ENCODE measurements around the gene ITPRID1. TPM values are rescaled to one million over a fixed set of nuclear protein-coding genes. Genes with fewer than 3 reads are reported as not detected.

The ITPRID1 gene
- not detected in 2 replicates for total RNA-seq (2016; rRNA removed; fragmentation: Illumina TruSeq; extraction: Trizol)
- total RNA-seq (2016; cell fraction: cytosol; rRNA removed; fragmentation: Illumina TruSeq; extraction: Trizol; ENCODE audit: low read depth): not detected in 2 replicates
- total RNA-seq (2016; cell fraction: insoluble cytoplasmic fraction; rRNA removed; fragmentation: Illumina TruSeq; extraction: Trizol): not detected in 2 replicates
- total RNA-seq (2016; cell fraction: membrane; rRNA removed; fragmentation: Illumina TruSeq; extraction: Trizol): not detected in 2 replicates
- not detected in 2 replicates for total RNA-seq (2016; cell fraction: nucleus; rRNA removed; fragmentation: Illumina TruSeq; extraction: Trizol)
- not detected in 2 replicates for polyA plus RNA-seq (2011; rRNA removed)
- not detected in 2 replicates for polyA plus RNA-seq (2011; cell fraction: cytosol; rRNA removed)
- not detected in 2 replicates for polyA plus RNA-seq (2011; cell fraction: nucleus; rRNA removed)
- not detected in 2 replicates for polyA plus RNA-seq (2012)
- not detected in 2 replicates for polyA plus RNA-seq (2016; cell fraction: cytosol; fragmentation: Illumina TruSeq; extraction: Trizol; ENCODE audit: low read depth)
- polyA plus RNA-seq (2016; cell fraction: insoluble cytoplasmic fraction; fragmentation: Illumina TruSeq; extraction: Trizol; ENCODE audit: low read depth): not detected in 2 replicates
- polyA plus RNA-seq (2016; cell fraction: membrane; fragmentation: Illumina TruSeq; extraction: Trizol; ENCODE audit: low read depth): not detected in 2 replicates
- not detected in 2 replicates for polyA plus RNA-seq (2016; cell fraction: nucleus; fragmentation: Illumina TruSeq; extraction: Trizol; ENCODE audit: insufficient read depth, low read depth)
- polyA minus RNA-seq (2011; rRNA and poly(A)+ RNA removed; ENCODE audit: low replicate concordance): not detected in 2 replicates
- not detected in 2 replicates for polyA minus RNA-seq (2011; cell fraction: cytosol; rRNA and poly(A)+ RNA removed)
- not detected in 2 replicates for polyA minus RNA-seq (2011; cell fraction: nucleus; rRNA and poly(A)+ RNA removed)
- not detected for Bru-seq, nascent RNA
- not detected for BruChase-seq, experiment 1, labeled RNA remaining after a 6-hour chase
- not detected for BruChase-seq, experiment 2, labeled RNA remaining after a 2-hour chase
- long read RNA-seq, experiment 1: 0 reads
- long read RNA-seq, experiment 2: 0 reads

DNA sequence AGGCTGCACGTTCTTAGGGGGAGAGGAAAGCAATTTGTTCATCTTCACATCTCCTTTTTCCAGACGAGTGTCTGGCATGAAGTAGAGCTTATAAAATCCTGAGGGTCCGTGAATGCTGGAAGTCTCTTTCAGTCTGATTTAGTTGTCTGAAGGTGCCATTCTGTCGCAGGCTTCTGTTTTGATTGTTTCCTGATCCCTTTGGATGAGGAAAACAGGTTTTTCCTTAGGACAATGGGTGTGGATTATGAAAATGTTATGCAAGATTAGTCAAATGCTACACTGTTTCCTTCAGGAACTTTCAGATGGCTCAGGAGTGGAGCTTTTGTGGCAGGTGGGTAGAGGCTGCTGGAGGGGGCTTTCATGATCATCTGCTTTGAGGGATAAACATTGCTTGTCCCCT lies at the start of gene ITPRID1:
Gene ITPRID1 (plus strand): TSS at position 301 of the 400 bp plus-strand sequence. CDS start 38,935 bp downstream, outside the sequence.
- no peak within 1 kb of the TSS for H3K27ac ChIP-seq (ENCODE audit: extremely low read length, insufficient read depth, low read length)
- FAIRE-seq (no peak), ATAC-seq (no peak), DNase-seq (ENCODE audit: low spot score) (no peak)
- no TSS peak for BruUV-seq (replicated peaks)
- POLR2A ChIA-PET: no interaction called here
- TF ChIP-seq XRCC5 (optimal IDR thresholded peaks at IDR 0.05; ENCODE audit: low read length) (no peak), ZNF552 (CRISPR knock-in tag; IDR thresholded peaks at IDR 0.05; ENCODE audit: borderline replicate concordance) (no peak), HNF4A (CRISPR knock-in tag; IDR thresholded peaks at IDR 0.05) (no peak), HOXA5 (CRISPR knock-in tag; IDR thresholded peaks at IDR 0.05) (no peak)
- no peak within 1 kb of the TSS for H3K4me3 ChIP-seq (replicated peaks in 1 of 3; ENCODE audit: insufficient read depth in 1 of 3, low read depth in 2 of 3, low read length in 3 of 3)
- H3K9me3 ChIP-seq (ENCODE audit: low read length): no peaks in the 10 kb centered on the region
- H3K9ac ChIP-seq (ENCODE audit: insufficient read depth, low read depth, low read length): no peak within 1 kb of the TSS
- in situ Hi-C loops (cut with HindIII; ENCODE audit: extremely low pct_ligation_motif_present, low pct_unique_long_range_greater_than_20kb): no loop called here
- H3K36me3 ChIP-seq (replicated peaks in 1 of 2; ENCODE audit: control insufficient read depth in 1 of 2, insufficient read depth in 2 of 2, low read length in 2 of 2): no peaks in the 10 kb centered on the region
- no peak within 1 kb of the TSS for H2AFZ ChIP-seq (ENCODE audit: low read length)
- no peaks in the 10 kb centered on the region for H4K20me1 ChIP-seq (ENCODE audit: insufficient read depth, low read length)
- intact Hi-C loops (cut with micrococcal nuclease; ENCODE audit: unreplicated experiment): no loop called here
- H3K4me1 ChIP-seq (ENCODE audit: insufficient read depth, low read length): no peaks in the 10 kb centered on the region
- WGBS (ENCODE audit: low lambda C conversion rate): 0% methylated on average over 4 of the region's 4 CpGs
- CTCF ChIA-PET (ENCODE audit: low intra/inter-chr PET ratio, low total read pairs): no interaction called here
- H3K79me2 ChIP-seq (ENCODE audit: insufficient read depth, low read length): no peaks in the 10 kb centered on the region
- H3K27me3 ChIP-seq (ENCODE audit: control insufficient read depth in 1 of 2, insufficient read depth in 2 of 2, low read length in 2 of 2): no peaks in the 10 kb centered on the region
- H3K4me2 ChIP-seq (ENCODE audit: low read depth, low read length): no peak within 1 kb of the TSS

DNA sequence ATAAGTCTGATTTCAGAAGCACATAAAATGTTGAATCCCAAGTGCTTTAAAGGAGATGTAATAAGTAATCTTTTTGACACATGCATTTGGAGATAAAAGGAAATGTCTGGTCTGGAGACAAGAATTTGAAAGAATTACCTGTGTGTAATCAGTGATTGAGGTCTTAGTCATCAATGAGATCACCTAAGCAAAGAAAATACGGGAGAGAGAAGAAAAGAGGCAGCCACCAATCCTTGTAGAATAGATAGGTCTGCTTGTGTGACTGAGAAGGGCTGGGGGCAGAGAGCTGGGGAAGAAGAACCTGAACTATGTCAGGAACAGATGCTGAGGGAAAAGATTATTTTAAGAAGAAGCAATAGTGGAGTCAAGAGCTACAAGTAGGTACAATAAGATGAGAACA lies 49.3 kb upstream of the ITPRID1 start:
- DNase-seq (ENCODE audit: low spot score): no peak
- Histone ChIP-seq H3K27me3 (ENCODE audit: control insufficient read depth in 1 of 2, insufficient read depth in 2 of 2, low read length in 2 of 2) (no peaks in the 10 kb centered on the region; a peak in 2 of 5 replicates), H3K4me1 (ENCODE audit: insufficient read depth, low read length) (no peaks in the 10 kb centered on the region), H3K79me2 (ENCODE audit: insufficient read depth, low read length) (no peaks in the 10 kb centered on the region), H3K27ac (ENCODE audit: extremely low read length, insufficient read depth, low read length) (no peak overlapping the region), H3K36me3 (replicated peaks in 1 of 2; ENCODE audit: control insufficient read depth in 1 of 2, insufficient read depth in 2 of 2, low read length in 2 of 2) (no peaks in the 10 kb centered on the region), H3K9ac (ENCODE audit: insufficient read depth, low read depth, low read length) (no peak overlapping the region), H3K9me3 (ENCODE audit: low read length) (no peaks in the 10 kb centered on the region), H4K20me1 (ENCODE audit: insufficient read depth, low read length) (no peaks in the 10 kb centered on the region), H2AFZ (ENCODE audit: low read length) (no peak overlapping the region), H3K4me2 (ENCODE audit: low read depth, low read length) (no peak overlapping the region), H3K4me3 (replicated peaks in 1 of 3; ENCODE audit: insufficient read depth in 1 of 3, low read depth in 2 of 3, low read length in 3 of 3) (no peak overlapping the region)
- ChIA-PET CTCF (ENCODE audit: low intra/inter-chr PET ratio, low total read pairs) (no interaction called here), POLR2A (no interaction called here)
- TF ChIP-seq IKZF4 (CRISPR knock-in tag; IDR thresholded peaks at IDR 0.05; ENCODE audit: borderline replicate concordance, low read depth, not compliant biosample characterization) (no peak), YEATS4 (CRISPR knock-in tag; IDR thresholded peaks at IDR 0.05; ENCODE audit: borderline replicate concordance) (no peak), FIP1L1 (IDR thresholded peaks at IDR 0.05; ENCODE audit: borderline replicate concordance, insufficient read depth, low read depth, low read length) (no peak), MTA1 (CRISPR knock-in tag; IDR thresholded peaks at IDR 0.05; ENCODE audit: borderline replicate concordance) (no peak), ZNF652 (CRISPR knock-in tag; IDR thresholded peaks at IDR 0.05; ENCODE audit: borderline replicate concordance, low read depth) (no peak), ZNF747 (CRISPR knock-in tag; IDR thresholded peaks at IDR 0.05; ENCODE audit: borderline replicate concordance) (no peak), SMAD1 (CRISPR knock-in tag; IDR thresholded peaks at IDR 0.05; ENCODE audit: borderline replicate concordance, low read depth) (no peak), NR1H2 (CRISPR knock-in tag; IDR thresholded peaks at IDR 0.05; ENCODE audit: borderline replicate concordance, low read depth) (no peak), PHF5A (CRISPR knock-in tag; IDR thresholded peaks at IDR 0.05; ENCODE audit: low read depth, unreplicated experiment) (no peak), SIN3B (IDR thresholded peaks at IDR 0.05; ENCODE audit: low read length) (no peak), ZNF780A (CRISPR knock-in tag; IDR thresholded peaks at IDR 0.05) (no peak)
- 7% methylated on average over 1 of the region's 1 CpG for WGBS (ENCODE audit: low lambda C conversion rate)
- in situ Hi-C loops (cut with HindIII; ENCODE audit: extremely low pct_ligation_motif_present, low pct_unique_long_range_greater_than_20kb) (no loop called here), intact Hi-C loops (cut with micrococcal nuclease; ENCODE audit: unreplicated experiment) (no loop called here)
- BruUV-seq (replicated peaks): no TSS peak
- FAIRE-seq: no peak
- no peak for ATAC-seq

Measured in HepG2 (cell line).